Peyer's patch (tissue), 4 donors: Measurements from ENCODE around the gene PRDM15.

Experiments
- CTCF ChIP-seq, 6 experiments: fragments of 450-650 bp in 4 of 6; fragments of 200-600 bp in 2 of 6; sonication (generic) in 1 of 6; IDR thresholded peaks; one replicate each; pipeline ENCODE4 v1.5.1; 2017 to 2019; ENCODE audit warnings: antibody characterized with exemption in 6 of 6, mild to moderate bottlenecking in 3 of 6, moderate library complexity in 1 of 6
- POLR2A ChIP-seq, 2 donors: fragments of 450-650 bp; IDR thresholded peaks; one replicate each; pipeline ENCODE4 v1.5.1; 2017; ENCODE audit warnings: antibody characterized with exemption in 2 of 2, mild to moderate bottlenecking in 2 of 2, moderate library complexity in 2 of 2

DNA sequence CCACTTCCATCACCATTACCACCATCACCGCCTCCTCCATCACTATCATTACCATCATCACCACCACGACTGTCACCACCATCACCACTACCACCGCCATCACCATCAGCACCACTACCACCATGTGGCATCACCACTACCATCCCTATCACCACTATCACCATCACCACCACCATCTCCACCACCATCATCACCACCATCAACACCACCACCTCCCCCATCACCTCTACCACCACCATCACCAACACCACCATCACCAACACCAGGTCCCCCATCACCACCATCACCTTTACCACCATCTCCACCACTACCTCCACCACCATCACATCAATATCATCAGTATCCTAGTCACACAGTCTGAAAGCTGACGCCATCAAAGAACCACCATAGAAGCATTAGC is 72.4 kb downstream of the PRDM15 start:
- no peak for TF ChIP-seq CTCF (IDR thresholded peaks at IDR 0.05)
- TF ChIP-seq POLR2A (IDR thresholded peaks at IDR 0.05), result no peak
